ENCODE data around the gene GLYR1. TPM values are rescaled to one million over a fixed set of nuclear protein-coding genes. Genes with fewer than 3 reads are reported as not detected.
A peak's percentile ranks its signal among the peaks of the same experiment; 100 is the strongest.

GLYR1 gene
- total and polyA plus RNA-seq, 10 of the 15 experiments (the other 5 are each of a cell fraction or from before 2014, with no cell fraction given) = 7.3 to 90.2 (median 57.2) TPM

- TF ChIP-seq ZBTB40 (IDR thresholded peaks at IDR 0.05; ENCODE audit: borderline replicate concordance) (peak; percentile 30; the same call in 1 of the 2 replicates), PML (IDR thresholded peaks at IDR 0.05; ENCODE audit: low read length) (no peak), EZH2 (IDR thresholded peaks at IDR 0.05; ENCODE audit: borderline replicate concordance, control insufficient read depth, low read depth, low read length) (no peak), HDGF (IDR thresholded peaks at IDR 0.05) (peak; percentile 90), POU2F2 (IDR thresholded peaks at IDR 0.05; ENCODE audit: borderline replicate concordance, low read depth, low read length) (peak; percentile 36; the same call in 1 of the 3 replicates), NBN (IDR thresholded peaks at IDR 0.05) (peak; percentile 58; the same call in 1 of the 2 replicates), ZBED1 (IDR thresholded peaks at IDR 0.05; ENCODE audit: borderline replicate concordance) (no peak), POLR2AphosphoS5 (IDR thresholded peaks at IDR 0.05; ENCODE audit: low read length) (peak; percentile 48; the same call in 1 of the 2 replicates), USF1 (IDR thresholded peaks at IDR 0.05; ENCODE audit: borderline replicate concordance, extremely low read length, insufficient read depth, low read depth, low read length) (no peak), RELA (IDR thresholded peaks at IDR 0.05; ENCODE audit: borderline replicate concordance, partially characterized antibody) (peak; percentile 27), USF2 (IDR thresholded peaks at IDR 0.05; ENCODE audit: borderline replicate concordance, low read depth, low read length) (no peak), JUNB (IDR thresholded peaks at IDR 0.05) (no peak), POLR2AphosphoS2 (IDR thresholded peaks at IDR 0.05; ENCODE audit: low read depth, low read length) (no peak), ZNF24 (IDR thresholded peaks at IDR 0.05) (no peak), RB1 (IDR thresholded peaks at IDR 0.05; ENCODE audit: borderline replicate concordance) (no peak; the same call in 1 of the 2 replicates), ZNF592 (IDR thresholded peaks at IDR 0.05) (no peak), CREM (IDR thresholded peaks at IDR 0.05; ENCODE audit: low read depth) (peak; percentile 91), KLF5 (IDR thresholded peaks at IDR 0.05; ENCODE audit: partially characterized antibody) (peak; percentile 51), BMI1 (IDR thresholded peaks at IDR 0.05; ENCODE audit: borderline replicate concordance) (no peak), MTA2 (IDR thresholded peaks at IDR 0.05; ENCODE audit: low read depth) (no peak)
Observed at GRCh38 chr16:4766875-4767628, 80.0 kb downstream of the GLYR1 start, which contains the start of gene ZNF500 (continued).
